ENCODE results near the gene NEU2.

The NEU2 gene

GRCh38 chr2:233000886-233001750, 31.4 kb upstream of the NEU2 start:
- no peak overlapping the region for H3K4me3 ChIP-seq (replicated peaks; ENCODE audit: low read depth, low read length)
- H3K27me3 ChIP-seq (replicated peaks; ENCODE audit: control insufficient read depth, insufficient read depth, low read length) = no peaks in the 10 kb centered on the region; the same call in 1 of the 2 replicates
- no peak for TF ChIP-seq CTCF (IDR thresholded peaks at IDR 0.05; ENCODE audit: insufficient read depth, low read length, poor library complexity, severe bottlenecking)
- H3K36me3 ChIP-seq (ENCODE audit: control insufficient read depth, insufficient read depth, low read length) = no peaks in the 10 kb centered on the region
- no peak for DNase-seq (ENCODE audit: extremely low read depth, insufficient read length)

- no peaks in the 10 kb centered on the region for H3K36me3 ChIP-seq (ENCODE audit: control insufficient read depth, insufficient read depth, low read length)
- TF ChIP-seq CTCF (IDR thresholded peaks at IDR 0.05; ENCODE audit: insufficient read depth, low read length, poor library complexity, severe bottlenecking) = no peak
- no peak for DNase-seq (ENCODE audit: extremely low read depth, insufficient read length)
- no peaks in the 10 kb centered on the region; the same call in 1 of the 2 replicates for H3K27me3 ChIP-seq (replicated peaks; ENCODE audit: control insufficient read depth, insufficient read depth, low read length)
- H3K4me3 ChIP-seq (replicated peaks; ENCODE audit: low read depth, low read length) = no peak overlapping the region
These were observed 29.4 kb upstream of the NEU2 start for GRCh38 chr2:233002829-233003657.

- no peak overlapping the region for H3K4me3 ChIP-seq (replicated peaks; ENCODE audit: low read depth, low read length)
- H3K36me3 ChIP-seq (ENCODE audit: control insufficient read depth, insufficient read depth, low read length) = no peaks in the 10 kb centered on the region
- no peak for DNase-seq (ENCODE audit: extremely low read depth, insufficient read length)
- TF ChIP-seq CTCF (IDR thresholded peaks at IDR 0.05; ENCODE audit: insufficient read depth, low read length, poor library complexity, severe bottlenecking) = no peak
- no peaks in the 10 kb centered on the region; the same call in 1 of the 2 replicates for H3K27me3 ChIP-seq (replicated peaks; ENCODE audit: control insufficient read depth, insufficient read depth, low read length)
These were observed 28.6 kb upstream of the NEU2 start for GRCh38 chr2:233003658-233004555.

- no peak for TF ChIP-seq CTCF (IDR thresholded peaks at IDR 0.05; ENCODE audit: insufficient read depth, low read length, poor library complexity, severe bottlenecking)
- no peaks in the 10 kb centered on the region; the same call in 1 of the 2 replicates for H3K27me3 ChIP-seq (replicated peaks; ENCODE audit: control insufficient read depth, insufficient read depth, low read length)
- DNase-seq (ENCODE audit: extremely low read depth, insufficient read length) = no peak
- H3K4me3 ChIP-seq (replicated peaks; ENCODE audit: low read depth, low read length) = no peak overlapping the region
- no peaks in the 10 kb centered on the region for H3K36me3 ChIP-seq (ENCODE audit: control insufficient read depth, insufficient read depth, low read length)
These were observed 27.4 kb upstream of the NEU2 start for GRCh38 chr2:233005096-233005495.

GRCh38 chr2:233006648-233007047, 25.8 kb upstream of the NEU2 start:
- Histone ChIP-seq H3K36me3 (ENCODE audit: control insufficient read depth, insufficient read depth, low read length) (no peaks in the 10 kb centered on the region), H3K27me3 (replicated peaks; ENCODE audit: control insufficient read depth, insufficient read depth, low read length) (no peaks in the 10 kb centered on the region; the same call in 1 of the 2 replicates), H3K4me3 (replicated peaks; ENCODE audit: low read depth, low read length) (no peak overlapping the region)
- DNase-seq (ENCODE audit: extremely low read depth, insufficient read length) = no peak
- TF ChIP-seq CTCF (IDR thresholded peaks at IDR 0.05; ENCODE audit: insufficient read depth, low read length, poor library complexity, severe bottlenecking) = no peak

Data from GM06990 (cell line).